ENCODE measurements around the gene WDFY3.

GRCh38 chr4:84877051-84877833, 89.2 kb downstream of the WDFY3 start:
- no peak for TF ChIP-seq POLR2A (IDR thresholded peaks at IDR 0.05; ENCODE audit: low read depth, low read length)
- TF ChIP-seq RAD21 (IDR thresholded peaks at IDR 0.05; ENCODE audit: low read length): no peak
- no peak for TF ChIP-seq SMC3 (IDR thresholded peaks at IDR 0.05; ENCODE audit: low read depth, low read length)
- TF ChIP-seq CEBPB (IDR thresholded peaks at IDR 0.05; ENCODE audit: low read depth, low read length): no peak
- no peak for TF ChIP-seq CTCF (conservative IDR thresholded peaks at IDR 0.05; ENCODE audit: low read depth, low read length)
